GM12865 (cell line): ENCODE data around the gene HYDIN.
"Not testable (repeated sequence)": the region's sequence is repeated elsewhere in the genome, so short reads cannot be mapped to it uniquely, and the experiment has no call there.

Experiments used
- DNase-seq: peaks from one replicate; pipeline ENCODE4 v3.0.0; 2010; ENCODE audit warnings: low read depth
- H3K4me3 ChIP-seq: 2 replicates; pipeline ENCODE4 v1.5.1; 2011; ENCODE audit warnings: mild to moderate bottlenecking, low read depth, low read length, control low read depth
- CTCF ChIP-seq: IDR thresholded peaks from 2 replicates; pipeline ENCODE4 v1.5.1; 2011; ENCODE audit warnings: low read length, control low read depth, low read depth, inconsistent platforms; ENCODE audit not compliant: insufficient read depth; ENCODE audit errors: missing control alignments

Gene HYDIN

GRCh38 chr16:70884652-70885051 is 345.9 kb downstream of the HYDIN start:
- not testable (repeated sequence) for DNase-seq, H3K4me3 ChIP-seq

GRCh38 chr16:70882311-70882710 is 348.2 kb downstream of the HYDIN start:
- not testable (repeated sequence) for H3K4me3 ChIP-seq, DNase-seq

GRCh38 chr16:70877895-70878294 is 352.6 kb downstream of the HYDIN start:
- DNase-seq, H3K4me3 ChIP-seq: not testable (repeated sequence)

GRCh38 chr16:70876442-70876841 is 354.1 kb downstream of the HYDIN start:
- H3K4me3 ChIP-seq, DNase-seq: not testable (repeated sequence)

GRCh38 chr16:70864698-70865097 is 365.8 kb downstream of the HYDIN start:
- DNase-seq, H3K4me3 ChIP-seq: not testable (repeated sequence)

GRCh38 chr16:70861996-70862395 is 368.5 kb downstream of the HYDIN start:
- not testable (repeated sequence) for DNase-seq, H3K4me3 ChIP-seq

GRCh38 chr16:70851299-70851698 is 379.2 kb downstream of the HYDIN start:
- not testable (repeated sequence) for DNase-seq, H3K4me3 ChIP-seq

GRCh38 chr16:70823498-70824118 is 406.9 kb downstream of the HYDIN start:
- H3K4me3 ChIP-seq, DNase-seq: not testable (repeated sequence)

GRCh38 chr16:70822734-70823133 is 407.8 kb downstream of the HYDIN start:
- not testable (repeated sequence) for DNase-seq, H3K4me3 ChIP-seq

GRCh38 chr16:70818088-70818487 is 412.4 kb downstream of the HYDIN start:
- not testable (repeated sequence) for H3K4me3 ChIP-seq, DNase-seq

GRCh38 chr16:70809392-70810060 is 421.0 kb downstream of the HYDIN start:
- no peak for TF ChIP-seq CTCF
- peak; percentile 71 for DNase-seq
- no peak overlapping the region for H3K4me3 ChIP-seq

GRCh38 chr16:70808371-70808770 is 422.2 kb downstream of the HYDIN start:
- TF ChIP-seq CTCF: no peak
- H3K4me3 ChIP-seq: no peak overlapping the region
- no peak for DNase-seq

- no peak for TF ChIP-seq CTCF
- H3K4me3 ChIP-seq: no peak overlapping the region
- DNase-seq: no peak
Measured at GRCh38 chr16:70805787-70806186, 424.7 kb downstream of the HYDIN start.
